ENCODE data around the gene DMRT2.

DNA sequence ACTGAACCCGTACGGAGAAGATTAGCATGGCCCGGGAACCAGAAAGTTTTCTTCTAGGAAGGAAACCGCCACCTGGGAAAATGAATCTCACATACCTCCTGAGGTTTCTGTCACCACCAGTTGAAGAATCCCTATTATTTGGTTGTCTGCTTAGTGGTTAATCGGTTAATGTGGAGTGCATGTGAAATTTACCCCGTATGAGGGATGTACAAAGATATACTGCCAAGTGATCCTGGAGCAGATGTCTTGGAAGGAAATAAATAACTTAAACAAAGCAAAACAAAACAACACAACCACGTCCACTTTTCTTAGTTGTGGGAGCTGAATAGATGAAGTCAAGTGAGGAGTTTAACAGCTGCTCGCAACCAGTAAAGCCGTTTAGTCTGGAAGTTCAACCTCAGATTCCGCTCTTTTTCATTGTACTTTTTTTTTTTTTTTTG, 3.8 kb downstream of the DMRT2 start:
- TF ChIP-seq, protein P1, sequence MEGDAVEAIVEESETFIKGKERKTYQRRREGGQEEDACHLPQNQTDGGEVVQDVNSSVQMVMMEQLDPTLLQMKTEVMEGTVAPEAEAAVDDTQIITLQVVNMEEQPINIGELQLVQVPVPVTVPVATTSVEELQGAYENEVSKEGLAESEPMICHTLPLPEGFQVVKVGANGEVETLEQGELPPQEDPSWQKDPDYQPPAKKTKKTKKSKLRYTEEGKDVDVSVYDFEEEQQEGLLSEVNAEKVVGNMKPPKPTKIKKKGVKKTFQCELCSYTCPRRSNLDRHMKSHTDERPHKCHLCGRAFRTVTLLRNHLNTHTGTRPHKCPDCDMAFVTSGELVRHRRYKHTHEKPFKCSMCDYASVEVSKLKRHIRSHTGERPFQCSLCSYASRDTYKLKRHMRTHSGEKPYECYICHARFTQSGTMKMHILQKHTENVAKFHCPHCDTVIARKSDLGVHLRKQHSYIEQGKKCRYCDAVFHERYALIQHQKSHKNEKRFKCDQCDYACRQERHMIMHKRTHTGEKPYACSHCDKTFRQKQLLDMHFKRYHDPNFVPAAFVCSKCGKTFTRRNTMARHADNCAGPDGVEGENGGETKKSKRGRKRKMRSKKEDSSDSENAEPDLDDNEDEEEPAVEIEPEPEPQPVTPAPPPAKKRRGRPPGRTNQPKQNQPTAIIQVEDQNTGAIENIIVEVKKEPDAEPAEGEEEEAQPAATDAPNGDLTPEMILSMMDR (IDR thresholded peaks at IDR 0.05): no peak
- TF ChIP-seq POLR2A (IDR thresholded peaks at IDR 0.05): no peak
